Fibroblast of lung (primary cell): ENCODE data around the gene B4GALT6. TPM values are rescaled to one million over a fixed set of nuclear protein-coding genes. Genes with fewer than 3 reads are reported as not detected.

ENCODE experiments used
- DNase-seq, 2 donors: peaks; one replicate each; pipeline versions ENCODE4 v3.0.0 to v3.0.0-alpha.2; 2010; ENCODE audit warnings: low read depth in 2 of 2
- H2AFZ ChIP-seq: 2 replicates; pipeline ENCODE4 v1.5.1; 2012; ENCODE audit warnings: low read length, control low read depth, inconsistent platforms
- H3K27ac ChIP-seq: 2 replicates; pipeline ENCODE4 v1.5.1; 2011; ENCODE audit warnings: low read length, control low read depth; ENCODE audit not compliant: insufficient read depth
- H3K27me3 ChIP-seq: 2 replicates; pipeline ENCODE4 v1.5.1; 2011; ENCODE audit warnings: mild to moderate bottlenecking, low read length; ENCODE audit not compliant: control insufficient read depth, insufficient read depth
- H3K36me3 ChIP-seq: 2 replicates; pipeline ENCODE4 v1.5.1; 2011; ENCODE audit warnings: low read length; ENCODE audit not compliant: control insufficient read depth, insufficient read depth
- H3K4me1 ChIP-seq: 2 replicates; pipeline ENCODE4 v1.5.1; 2011; ENCODE audit warnings: low read length; ENCODE audit not compliant: control insufficient read depth, insufficient read depth; ENCODE audit errors: extremely low read depth
- H3K4me2 ChIP-seq: 2 replicates; pipeline ENCODE4 v1.5.1; 2011; ENCODE audit warnings: low read length, control low read depth; ENCODE audit not compliant: insufficient read depth; ENCODE audit errors: extremely low read depth
- H3K4me3 ChIP-seq, 4 experiments: fragments of 200-600 bp in 1 of 4; sonication (generic) in 1 of 4; replicated peaks in 1 of 4; 2 replicates each; pipeline ENCODE4 v1.5.1; 2011 to 2016; ENCODE audit warnings: low read length in 4 of 4, low read depth in 3 of 4, mild to moderate bottlenecking in 3 of 4, control low read depth in 2 of 4, inconsistent platforms in 1 of 4, mixed read lengths in 1 of 4; ENCODE audit not compliant: insufficient read depth in 1 of 4; ENCODE audit errors: control extremely low read depth in 1 of 4
- H3K79me2 ChIP-seq: 2 replicates; pipeline ENCODE4 v1.5.1; 2012; ENCODE audit warnings: mild to moderate bottlenecking, low read length, inconsistent platforms; ENCODE audit not compliant: control insufficient read depth, insufficient read depth
- H3K9ac ChIP-seq: 2 replicates; pipeline ENCODE4 v1.5.1; 2011; ENCODE audit warnings: mild to moderate bottlenecking, low read length, control low read depth; ENCODE audit not compliant: insufficient read depth
- H3K9me3 ChIP-seq: 2 replicates; pipeline ENCODE4 v1.5.1; 2012; ENCODE audit warnings: low read depth, low read length; ENCODE audit not compliant: control insufficient read depth, insufficient read depth
- H4K20me1 ChIP-seq: 2 replicates; pipeline ENCODE4 v1.5.1; 2011; ENCODE audit warnings: low read length; ENCODE audit not compliant: control insufficient read depth, insufficient read depth; ENCODE audit errors: extremely low read depth
- EZH2 ChIP-seq: IDR thresholded peaks from 2 replicates; pipeline ENCODE4 v1.5.1; 2012; ENCODE audit warnings: low read length, control low read depth, mild to moderate bottlenecking; ENCODE audit errors: missing control alignments
- polyA plus RNA-seq, 2 donors: library from polyadenylated mRNA; depleted of rRNA in 1 of 2; stranded (reverse) in 1 of 2; unstranded in 1 of 2; fragments of >200 nt; gene quantifications; 2 replicates each; pipeline ENCODE4 v1.2.1, GENCODE V29; 2011 to 2012; ENCODE audit warnings: missing spikeins in 1 of 2
- total RNA-seq: library from RNA; depleted of rRNA; stranded (reverse); fragments of >200 nt; gene quantifications from 2 replicates; pipeline ENCODE4 v1.2.1, GENCODE V29; 2014
- TF ChIP-seq, protein P1 (sequence below), 2 donors: IDR thresholded peaks in 1 of 2; conservative IDR thresholded peaks in 1 of 2; 1 replicate in 1 of 2; 2 replicates in 1 of 2; pipeline ENCODE4 v1.5.1; 2011 to 2012; ENCODE audit warnings: low read length in 2 of 2, control low read depth in 1 of 2, inconsistent platforms in 1 of 2, low read depth in 1 of 2, mild to moderate bottlenecking in 1 of 2

B4GALT6 gene
- total and polyA plus RNA-seq, 2 donors (not counting 1 experiment from before 2014, with no cell fraction given) = 1.5 to 2.5 TPM

- no peaks in the 10 kb centered on the region for H3K27me3 ChIP-seq
- no peak overlapping the region for H3K9ac ChIP-seq
- H3K27ac ChIP-seq = no peak overlapping the region
- no peak for TF ChIP-seq EZH2
- TF ChIP-seq, protein P1, sequence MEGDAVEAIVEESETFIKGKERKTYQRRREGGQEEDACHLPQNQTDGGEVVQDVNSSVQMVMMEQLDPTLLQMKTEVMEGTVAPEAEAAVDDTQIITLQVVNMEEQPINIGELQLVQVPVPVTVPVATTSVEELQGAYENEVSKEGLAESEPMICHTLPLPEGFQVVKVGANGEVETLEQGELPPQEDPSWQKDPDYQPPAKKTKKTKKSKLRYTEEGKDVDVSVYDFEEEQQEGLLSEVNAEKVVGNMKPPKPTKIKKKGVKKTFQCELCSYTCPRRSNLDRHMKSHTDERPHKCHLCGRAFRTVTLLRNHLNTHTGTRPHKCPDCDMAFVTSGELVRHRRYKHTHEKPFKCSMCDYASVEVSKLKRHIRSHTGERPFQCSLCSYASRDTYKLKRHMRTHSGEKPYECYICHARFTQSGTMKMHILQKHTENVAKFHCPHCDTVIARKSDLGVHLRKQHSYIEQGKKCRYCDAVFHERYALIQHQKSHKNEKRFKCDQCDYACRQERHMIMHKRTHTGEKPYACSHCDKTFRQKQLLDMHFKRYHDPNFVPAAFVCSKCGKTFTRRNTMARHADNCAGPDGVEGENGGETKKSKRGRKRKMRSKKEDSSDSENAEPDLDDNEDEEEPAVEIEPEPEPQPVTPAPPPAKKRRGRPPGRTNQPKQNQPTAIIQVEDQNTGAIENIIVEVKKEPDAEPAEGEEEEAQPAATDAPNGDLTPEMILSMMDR (conservative IDR thresholded peaks at IDR 0.05 in 1 of 2, IDR thresholded peaks at IDR 0.05 in 1 of 2; ENCODE audit: low read depth in 1 of 2, low read length in 2 of 2) = no peak
- H3K9me3 ChIP-seq = no peaks in the 10 kb centered on the region
- no peaks in the 10 kb centered on the region for H3K4me1 ChIP-seq
- H3K4me3 ChIP-seq = no peak overlapping the region
- H3K36me3 ChIP-seq = no peaks in the 10 kb centered on the region
- H4K20me1 ChIP-seq = no peaks in the 10 kb centered on the region
- no peak overlapping the region for H2AFZ ChIP-seq
- no peak for DNase-seq
- H3K4me2 ChIP-seq = no peak overlapping the region
- H3K79me2 ChIP-seq = no peaks in the 10 kb centered on the region
Observed at GRCh38 chr18:31637445-31637844, 46.9 kb downstream of the B4GALT6 start.

GRCh38 chr18:31636387-31636786 lies 48.0 kb downstream of the B4GALT6 start:
- TF ChIP-seq EZH2 = no peak
- TF ChIP-seq, protein P1 (conservative IDR thresholded peaks at IDR 0.05 in 1 of 2, IDR thresholded peaks at IDR 0.05 in 1 of 2; ENCODE audit: low read depth in 1 of 2, low read length in 2 of 2) = no peak
- no peak overlapping the region for H3K4me2 ChIP-seq
- H3K4me3 ChIP-seq = no peak overlapping the region
- H3K27me3 ChIP-seq = no peaks in the 10 kb centered on the region
- H3K9me3 ChIP-seq = no peaks in the 10 kb centered on the region
- no peak overlapping the region for H2AFZ ChIP-seq
- H3K27ac ChIP-seq = no peak overlapping the region
- no peaks in the 10 kb centered on the region for H3K36me3 ChIP-seq
- H3K9ac ChIP-seq = no peak overlapping the region
- no peak for DNase-seq
- H4K20me1 ChIP-seq = no peaks in the 10 kb centered on the region
- no peaks in the 10 kb centered on the region for H3K79me2 ChIP-seq
- no peaks in the 10 kb centered on the region for H3K4me1 ChIP-seq

DNA sequence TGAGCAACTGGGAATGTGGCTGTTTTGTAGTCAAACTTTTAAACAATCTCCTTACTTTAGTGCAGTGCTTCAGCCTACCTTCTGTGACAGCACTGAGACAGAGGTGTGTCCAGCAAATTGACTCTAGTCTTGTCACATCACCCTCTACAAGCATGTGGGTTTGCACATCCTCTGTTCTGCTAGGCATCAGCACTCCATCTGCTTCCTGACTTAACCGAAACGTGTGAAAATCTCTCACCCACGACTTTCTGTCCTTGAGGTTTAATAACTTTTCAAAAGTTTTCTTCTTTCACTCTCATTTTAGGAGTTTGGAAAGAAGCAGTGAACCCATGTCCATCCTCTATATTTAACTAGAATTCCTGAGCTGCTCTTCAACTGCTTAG lies 50.1 kb downstream of the B4GALT6 start:
- H3K4me1 ChIP-seq = no peaks in the 10 kb centered on the region
- H4K20me1 ChIP-seq = no peaks in the 10 kb centered on the region
- no peaks in the 10 kb centered on the region for H3K27me3 ChIP-seq
- no peaks in the 10 kb centered on the region for H3K9me3 ChIP-seq
- H3K79me2 ChIP-seq = no peaks in the 10 kb centered on the region
- no peak overlapping the region for H3K9ac ChIP-seq
- H3K4me3 ChIP-seq = no peak overlapping the region
- no peak overlapping the region for H3K27ac ChIP-seq
- DNase-seq = no peak
- no peak overlapping the region for H2AFZ ChIP-seq
- no peak overlapping the region for H3K4me2 ChIP-seq
- H3K36me3 ChIP-seq = no peaks in the 10 kb centered on the region
- TF ChIP-seq, protein P1 (conservative IDR thresholded peaks at IDR 0.05 in 1 of 2, IDR thresholded peaks at IDR 0.05 in 1 of 2; ENCODE audit: low read depth in 1 of 2, low read length in 2 of 2) = no peak
